DND-41 (cell line): ENCODE data around the gene P2RX4.
"Not testable (repeated sequence)": the region's sequence is repeated elsewhere in the genome, so short reads cannot be mapped to it uniquely, and the experiment has no call there.

ENCODE experiments used
- ATAC-seq: fragments of 200-7000 bp; cut with Tn5 transposase; 3 replicates; pipeline ENCODE4 v1.9.1; 2021; ENCODE audit warnings: low read depth; ENCODE audit not compliant: insufficient read depth
- DNase-seq: peaks from one replicate; pipeline ENCODE4 v3.0.0-alpha.2; 2020
- H2AFZ ChIP-seq: 2 replicates; pipeline ENCODE4 v1.6.0; 2012; ENCODE audit warnings: low read depth, low read length
- H3K27ac ChIP-seq: 2 replicates; pipeline ENCODE4 v1.5.1; 2012; ENCODE audit warnings: low read length, inconsistent platforms
- H3K27me3 ChIP-seq: fragments of 200-600 bp; sonication (generic); 2 replicates; pipeline ENCODE4 v1.6.0; 2012; ENCODE audit warnings: low read length, mild to moderate bottlenecking, inconsistent platforms; ENCODE audit not compliant: insufficient read depth, poor library complexity
- H3K36me3 ChIP-seq: 2 replicates; pipeline ENCODE4 v1.5.1; 2012; ENCODE audit warnings: low read length, inconsistent platforms; ENCODE audit not compliant: insufficient read depth
- H3K4me1 ChIP-seq: 2 replicates; pipeline ENCODE4 v1.5.1; 2012; ENCODE audit warnings: mild to moderate bottlenecking, low read length; ENCODE audit not compliant: insufficient read depth
- H3K4me2 ChIP-seq: 2 replicates; pipeline ENCODE4 v1.6.0; 2012; ENCODE audit warnings: mild to moderate bottlenecking, moderate library complexity, low read length, inconsistent platforms; ENCODE audit not compliant: insufficient read depth
- H3K4me3 ChIP-seq, 2 experiments: fragments of 200-600 bp in 1 of 2; shearing (Covaris generic) in 1 of 2; 2 replicates each; pipeline ENCODE4 v1.5.1; 2012 to 2016; ENCODE audit warnings: inconsistent platforms in 2 of 2, low read length in 2 of 2, mild to moderate bottlenecking in 2 of 2, low read depth in 1 of 2, moderate library complexity in 1 of 2
- H3K79me2 ChIP-seq: 2 replicates; pipeline ENCODE4 v1.6.0; 2012; ENCODE audit warnings: low read length, inconsistent platforms; ENCODE audit not compliant: insufficient read depth
- H3K9ac ChIP-seq: 2 replicates; pipeline ENCODE4 v1.6.0; 2012; ENCODE audit warnings: low read depth, mild to moderate bottlenecking, inconsistent platforms, low read length, moderate library complexity
- H3K9me3 ChIP-seq: 2 replicates; pipeline ENCODE4 v1.5.1; 2012; ENCODE audit warnings: low read length, moderate library complexity, mild to moderate bottlenecking, inconsistent platforms; ENCODE audit not compliant: insufficient read depth, severe bottlenecking
- H4K20me1 ChIP-seq: 2 replicates; pipeline ENCODE4 v1.6.0; 2012; ENCODE audit warnings: low read length; ENCODE audit not compliant: insufficient read depth
- CTCF ChIP-seq: IDR thresholded peaks from 2 replicates; pipeline ENCODE4 v1.5.1; 2012; ENCODE audit warnings: borderline replicate concordance, low read length, moderate library complexity, mild to moderate bottlenecking; ENCODE audit not compliant: poor library complexity, severe bottlenecking; ENCODE audit errors: extremely low read depth
- EZH2 ChIP-seq: IDR thresholded peaks from 3 replicates; pipeline ENCODE4 v1.6.1; 2012; ENCODE audit warnings: borderline replicate concordance, low read depth, mild to moderate bottlenecking, moderate library complexity, low read length, inconsistent platforms; ENCODE audit not compliant: severe bottlenecking

P2RX4 gene

GRCh38 chr12:121205491-121205890, 4.4 kb upstream of the P2RX4 start:
- Histone ChIP-seq H3K4me2 (no peak overlapping the region), H3K36me3 (no peaks in the 10 kb centered on the region; the same call in 1 of the 2 replicates), H3K4me3 (no peak overlapping the region), H3K9ac (no peak overlapping the region), H3K27ac (no peak overlapping the region), H3K79me2 (peaks cover 3% of the 10 kb centered on the region; the same call in 1 of the 2 replicates), H3K27me3 (no peaks in the 10 kb centered on the region), H2AFZ (no peak overlapping the region), H4K20me1 (no peaks in the 10 kb centered on the region), H3K9me3 (no peaks in the 10 kb centered on the region), H3K4me1 (peaks cover 12% of the 10 kb centered on the region)
- TF ChIP-seq EZH2 (no peak), CTCF (no peak)
- no peak for ATAC-seq
- DNase-seq, result no peak

DNA sequence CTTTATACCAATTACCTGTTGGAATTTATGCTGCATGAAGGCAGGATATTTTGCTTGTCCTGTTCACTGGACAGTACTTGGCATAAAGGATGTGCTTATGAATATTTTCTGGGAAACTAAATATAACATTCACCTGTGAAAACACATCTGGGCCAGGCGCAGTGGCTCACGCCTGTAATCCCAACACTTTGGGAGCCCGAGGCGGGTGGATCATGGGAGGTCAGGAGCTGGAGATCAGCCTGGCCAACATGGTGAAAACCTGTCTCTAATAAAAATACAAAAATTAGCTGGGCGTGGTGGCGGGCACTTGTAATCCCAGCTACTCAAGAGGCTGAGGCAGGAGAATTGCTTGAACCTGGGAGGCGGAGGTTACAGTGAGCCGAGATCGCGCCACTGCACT, 1.4 kb upstream of the P2RX4 start:
- H3K79me2 ChIP-seq, H3K9me3 ChIP-seq, ATAC-seq, H2AFZ ChIP-seq, H3K36me3 ChIP-seq, H3K27ac ChIP-seq, H4K20me1 ChIP-seq, DNase-seq, H3K4me2 ChIP-seq, H3K27me3 ChIP-seq, H3K9ac ChIP-seq, H3K4me3 ChIP-seq: not testable (repeated sequence)
- peaks cover 23% of the 10 kb centered on the region for H3K4me1 ChIP-seq

DNA sequence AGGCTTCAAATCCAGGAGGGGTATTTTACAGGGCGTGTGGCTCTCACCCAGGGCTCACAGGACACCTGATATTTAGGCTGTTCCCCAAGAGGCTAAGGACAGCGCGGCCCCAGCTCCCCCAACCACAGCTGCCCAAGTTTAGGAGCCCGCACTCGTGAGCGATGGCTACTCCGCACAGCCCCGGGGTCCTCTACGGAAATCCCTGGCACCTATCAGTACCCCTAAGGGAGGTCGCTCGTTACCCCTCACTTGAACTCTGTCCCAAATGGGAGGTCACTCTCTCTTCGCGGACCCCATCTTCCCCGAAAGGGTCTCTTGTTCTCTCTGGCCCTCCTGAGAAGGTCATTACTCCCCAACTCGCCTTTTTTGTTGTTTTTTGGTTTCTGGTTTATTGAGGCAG, 708 bp upstream of the P2RX4 start:
- Histone ChIP-seq H3K4me2 (peak overlapping the region; percentile 81), H3K9me3 (no peaks in the 10 kb centered on the region), H3K4me3 (peak overlapping the region in 1 of 2 experiments; percentile 91; a peak in 3 of 4 replicates), H3K4me1 (peaks cover 23% of the 10 kb centered on the region), H4K20me1 (no peaks in the 10 kb centered on the region), H3K27me3 (no peaks in the 10 kb centered on the region), H3K27ac (peak overlapping the region; percentile 2; the same call in 1 of the 2 replicates), H3K36me3 (no peaks in the 10 kb centered on the region; the same call in 1 of the 2 replicates), H3K79me2 (peaks cover 10% of the 10 kb centered on the region; the same call in 1 of the 2 replicates), H2AFZ (peak overlapping the region; percentile 96), H3K9ac (peak overlapping the region; percentile 92)
- DNase-seq (no peak), ATAC-seq (no peak)
- no peak for TF ChIP-seq EZH2
- no peak for TF ChIP-seq CTCF

- TF ChIP-seq EZH2, result no peak
- TF ChIP-seq CTCF, result no peak
- Histone ChIP-seq H3K27ac (no peak overlapping the region), H3K4me1 (peaks cover 23% of the 10 kb centered on the region), H3K4me2 (no peak overlapping the region), H2AFZ (no peak overlapping the region), H4K20me1 (no peaks in the 10 kb centered on the region), H3K27me3 (no peaks in the 10 kb centered on the region), H3K36me3 (peaks cover 6% of the 10 kb centered on the region), H3K79me2 (peaks cover 10% of the 10 kb centered on the region; the same call in 1 of the 2 replicates), H3K9ac (no peak overlapping the region), H3K9me3 (no peaks in the 10 kb centered on the region), H3K4me3 (no peak overlapping the region)
- DNase-seq, result no peak
- ATAC-seq, result no peak
Measured at GRCh38 chr12:121212875-121213274, 2.9 kb downstream of the P2RX4 start.
